Activated naive CD8-positive, alpha-beta T cell (primary cell): ENCODE data around the gene LAMA1.

Experiments used
- H3K27ac Mint-ChIP-seq: one replicate; pipeline ENCODE4 v1.8.0; 2021; ENCODE audit warnings: mixed read lengths
- H3K27me3 Mint-ChIP-seq: one replicate; pipeline ENCODE4 v1.8.0; 2021; ENCODE audit warnings: mixed read lengths
- H3K36me3 Mint-ChIP-seq: one replicate; pipeline ENCODE4 v1.8.0; 2021; ENCODE audit warnings: mixed read lengths
- H3K4me1 Mint-ChIP-seq: one replicate; pipeline ENCODE4 v1.8.0; 2021; ENCODE audit warnings: low read depth, mixed read lengths
- H3K4me3 Mint-ChIP-seq: one replicate; pipeline ENCODE4 v1.8.0; 2021; ENCODE audit warnings: mild to moderate bottlenecking, mixed read lengths
- H3K9me3 Mint-ChIP-seq: one replicate; pipeline ENCODE4 v1.8.0; 2021; ENCODE audit warnings: low read depth, mixed read lengths

LAMA1 gene

DNA sequence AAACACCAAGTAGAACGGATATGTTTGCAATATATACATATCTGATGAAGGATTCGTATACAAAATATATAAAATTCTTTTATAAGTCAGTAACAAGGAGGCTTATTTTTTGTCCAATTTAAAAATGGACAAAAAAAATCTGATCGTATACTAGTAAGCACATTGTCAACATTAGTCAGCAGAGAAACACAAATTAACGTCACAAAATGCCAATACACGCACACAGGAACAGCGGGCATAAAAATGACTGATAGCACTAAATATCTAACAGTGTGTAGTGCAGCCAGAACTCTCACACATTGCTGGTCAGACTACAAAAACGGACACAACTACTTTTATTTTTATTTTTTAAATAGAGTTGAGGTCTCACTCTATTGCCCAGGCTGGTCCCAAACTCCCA is 69.5 kb downstream of the LAMA1 start:
- H3K27me3 Mint-ChIP-seq = no peaks in the 10 kb centered on the region
- H3K4me3 Mint-ChIP-seq = no peak overlapping the region
- no peaks in the 10 kb centered on the region for H3K36me3 Mint-ChIP-seq
- H3K27ac Mint-ChIP-seq = no peak overlapping the region
- H3K4me1 Mint-ChIP-seq = no peaks in the 10 kb centered on the region
- H3K9me3 Mint-ChIP-seq = no peaks in the 10 kb centered on the region

DNA sequence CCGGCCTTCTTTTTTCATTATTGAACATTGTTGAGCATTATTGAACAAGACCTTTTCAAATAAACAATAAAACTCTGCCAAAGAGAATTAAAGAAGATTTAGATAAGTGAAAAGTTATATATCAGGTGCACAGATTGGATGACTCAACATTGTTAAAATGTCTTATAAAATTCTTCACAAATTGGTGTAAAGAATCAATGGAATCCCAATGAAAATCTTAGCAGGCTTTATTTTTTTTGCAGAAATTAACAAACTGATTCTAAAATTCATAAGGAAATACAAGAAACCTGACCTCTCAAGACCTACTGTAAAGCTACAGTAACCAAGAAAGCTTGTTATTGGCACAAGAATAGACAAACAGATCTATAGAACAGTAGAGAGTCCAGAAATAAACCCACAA is 70.3 kb downstream of the LAMA1 start:
- Mint-ChIP-seq H3K27me3 (no peaks in the 10 kb centered on the region), H3K27ac (no peak overlapping the region)

DNA sequence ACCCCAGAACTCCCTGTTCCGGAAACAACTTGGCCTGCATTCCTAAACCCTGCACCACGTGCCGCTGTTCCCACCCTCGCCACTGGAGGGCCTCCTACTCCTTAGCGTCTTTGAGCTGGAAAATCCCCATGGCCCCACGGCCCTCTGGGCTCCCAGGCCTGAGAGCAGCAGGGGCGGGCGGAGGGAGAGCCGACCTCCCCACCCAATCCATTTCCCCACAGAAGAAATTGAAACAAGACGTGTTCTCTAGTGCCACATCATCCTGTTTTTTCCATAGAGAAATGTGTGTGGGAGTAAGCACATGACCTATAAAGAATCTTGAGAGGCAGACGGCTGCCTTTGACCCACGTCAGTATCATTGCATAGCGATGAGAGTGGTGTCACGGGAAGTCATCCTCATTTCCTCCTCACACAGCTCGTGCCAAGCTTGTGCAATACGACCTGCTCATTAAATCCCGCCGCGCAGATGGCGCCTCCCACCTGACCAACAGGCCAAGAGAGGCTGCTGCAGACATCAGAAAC is 79.2 kb downstream of the LAMA1 start:
- no peak overlapping the region for H3K4me3 Mint-ChIP-seq
- H3K9me3 Mint-ChIP-seq = peaks cover 5% of the 10 kb centered on the region
- no peak overlapping the region for H3K27ac Mint-ChIP-seq
- H3K4me1 Mint-ChIP-seq = no peaks in the 10 kb centered on the region
- no peaks in the 10 kb centered on the region for H3K36me3 Mint-ChIP-seq
- H3K27me3 Mint-ChIP-seq = peaks cover 2% of the 10 kb centered on the region

More for the DNA sequence above, 70.3 kb downstream of the LAMA1 start:
- Mint-ChIP-seq H3K36me3 (no peaks in the 10 kb centered on the region), H3K9me3 (no peaks in the 10 kb centered on the region), H3K4me3 (no peak overlapping the region), H3K4me1 (no peaks in the 10 kb centered on the region)

DNA sequence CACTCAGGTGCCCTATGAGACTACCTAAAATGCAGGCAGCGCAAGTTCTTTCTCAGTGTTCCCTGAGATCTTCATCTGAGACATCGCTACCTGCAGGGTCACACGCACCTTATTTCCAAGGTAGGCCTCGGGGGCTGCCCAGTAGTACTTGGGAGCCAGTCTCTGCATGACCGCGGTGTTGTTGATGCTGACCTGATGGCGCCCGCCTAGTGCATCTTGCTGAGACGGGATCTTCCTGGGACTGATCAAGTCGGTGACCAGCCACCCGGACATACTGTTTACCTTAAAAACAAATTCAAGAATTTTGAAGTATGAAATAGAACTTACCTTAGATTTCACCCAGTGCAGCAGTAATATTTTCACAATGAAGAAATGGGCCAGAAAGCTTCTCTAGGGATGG is 80.1 kb downstream of the LAMA1 start:
- H3K9me3 Mint-ChIP-seq = peaks cover 5% of the 10 kb centered on the region
- H3K36me3 Mint-ChIP-seq = no peaks in the 10 kb centered on the region
- H3K27me3 Mint-ChIP-seq = peaks cover 2% of the 10 kb centered on the region

DNA sequence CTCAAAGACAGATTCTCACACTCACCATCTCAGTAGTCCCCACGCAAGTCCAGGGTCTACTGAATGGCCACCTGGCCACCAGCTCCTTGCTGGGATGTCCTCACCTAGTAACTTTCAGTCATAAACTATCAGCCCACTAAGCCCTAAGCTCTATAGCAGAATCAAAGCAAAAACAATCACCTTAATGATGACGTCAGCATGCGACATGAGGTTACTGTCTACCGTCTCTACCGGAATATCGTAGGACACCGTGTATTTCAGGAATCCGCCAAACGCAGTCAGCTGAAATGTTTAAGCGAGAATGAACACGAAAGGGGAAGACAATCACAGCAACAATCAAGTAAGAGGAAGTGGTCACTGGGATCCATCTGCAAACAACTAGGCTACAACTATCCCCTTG is 81.8 kb downstream of the LAMA1 start:
- Mint-ChIP-seq H3K9me3 (peaks cover 3% of the 10 kb centered on the region), H3K4me3 (no peak overlapping the region), H3K27me3 (peaks cover 2% of the 10 kb centered on the region), H3K36me3 (no peaks in the 10 kb centered on the region), H3K27ac (no peak overlapping the region), H3K4me1 (no peaks in the 10 kb centered on the region)

More for the DNA sequence above, 80.1 kb downstream of the LAMA1 start:
- H3K4me3 Mint-ChIP-seq = no peak overlapping the region
- no peaks in the 10 kb centered on the region for H3K4me1 Mint-ChIP-seq
- H3K27ac Mint-ChIP-seq = no peak overlapping the region

DNA sequence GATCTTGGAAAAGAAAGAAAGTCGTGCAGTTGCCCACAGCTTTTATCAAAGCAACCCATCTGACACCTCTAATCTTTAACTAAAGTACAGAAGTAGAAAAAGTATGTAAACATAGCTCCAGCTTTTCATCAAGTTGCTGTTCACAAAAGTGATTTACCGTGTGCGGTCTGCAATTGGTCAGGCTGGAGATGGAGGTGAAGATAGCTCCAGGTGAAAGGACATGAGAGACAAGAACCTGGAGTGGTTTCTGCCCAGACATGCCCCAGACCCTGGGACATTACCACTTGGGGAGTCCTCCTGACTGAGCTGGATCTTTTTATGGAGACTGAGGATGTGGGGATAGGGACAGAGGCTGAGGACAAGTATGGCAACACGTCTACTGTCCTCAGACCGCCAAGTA is 82.7 kb downstream of the LAMA1 start:
- no peaks in the 10 kb centered on the region for H3K36me3 Mint-ChIP-seq
- H3K9me3 Mint-ChIP-seq = no peaks in the 10 kb centered on the region
- no peak overlapping the region for H3K4me3 Mint-ChIP-seq
- peaks cover 2% of the 10 kb centered on the region for H3K27me3 Mint-ChIP-seq
- H3K4me1 Mint-ChIP-seq = no peaks in the 10 kb centered on the region
- H3K27ac Mint-ChIP-seq = no peak overlapping the region

DNA sequence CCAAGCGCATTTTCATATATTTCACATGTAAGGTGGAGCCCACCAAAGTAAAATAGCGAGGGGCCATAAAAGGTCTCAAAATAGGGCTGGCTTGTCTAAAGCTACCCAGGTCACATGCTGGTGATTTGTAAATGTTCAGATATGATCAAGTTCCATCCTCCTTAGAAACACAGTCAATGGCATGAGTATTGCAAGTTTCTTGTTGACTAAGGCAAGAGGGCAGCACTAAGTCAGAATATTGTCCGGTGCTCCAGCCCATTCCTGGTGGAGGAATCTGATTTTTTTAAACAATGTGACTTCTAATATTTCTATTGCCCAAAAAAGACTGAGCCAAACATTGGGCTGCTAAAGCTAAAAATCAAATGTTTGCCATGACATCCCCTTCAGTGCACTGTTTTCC is 85.1 kb downstream of the LAMA1 start:
- no peak overlapping the region for H3K4me3 Mint-ChIP-seq

DNA sequence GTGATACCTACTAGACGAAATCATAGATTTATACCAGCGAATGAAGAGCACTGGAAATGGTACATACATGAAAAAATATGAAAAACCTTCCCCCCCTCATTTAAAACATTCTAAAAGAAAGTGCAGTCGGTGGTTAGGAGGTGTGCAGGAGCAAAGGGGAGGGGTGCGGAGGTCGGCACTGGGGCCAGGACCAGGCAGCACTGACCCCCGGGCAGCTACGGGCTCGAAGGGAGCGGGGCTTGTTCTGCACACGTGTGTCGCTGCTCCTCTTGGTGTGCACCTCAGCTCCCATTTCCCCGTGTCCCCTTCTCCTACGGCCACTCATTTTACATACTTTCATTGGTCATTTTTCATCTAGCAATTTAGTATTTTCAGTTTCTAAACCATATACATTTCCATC is 89.0 kb downstream of the LAMA1 start:
- H3K36me3 Mint-ChIP-seq = no peaks in the 10 kb centered on the region
- no peaks in the 10 kb centered on the region for H3K4me1 Mint-ChIP-seq
- no peaks in the 10 kb centered on the region for H3K9me3 Mint-ChIP-seq
- no peak overlapping the region for H3K27ac Mint-ChIP-seq
- H3K4me3 Mint-ChIP-seq = no peak overlapping the region
- H3K27me3 Mint-ChIP-seq = no peaks in the 10 kb centered on the region

More for the DNA sequence above, 85.1 kb downstream of the LAMA1 start:
- Mint-ChIP-seq H3K27ac (no peak overlapping the region), H3K36me3 (no peaks in the 10 kb centered on the region), H3K9me3 (no peaks in the 10 kb centered on the region), H3K27me3 (peaks cover 2% of the 10 kb centered on the region), H3K4me1 (no peaks in the 10 kb centered on the region)

DNA sequence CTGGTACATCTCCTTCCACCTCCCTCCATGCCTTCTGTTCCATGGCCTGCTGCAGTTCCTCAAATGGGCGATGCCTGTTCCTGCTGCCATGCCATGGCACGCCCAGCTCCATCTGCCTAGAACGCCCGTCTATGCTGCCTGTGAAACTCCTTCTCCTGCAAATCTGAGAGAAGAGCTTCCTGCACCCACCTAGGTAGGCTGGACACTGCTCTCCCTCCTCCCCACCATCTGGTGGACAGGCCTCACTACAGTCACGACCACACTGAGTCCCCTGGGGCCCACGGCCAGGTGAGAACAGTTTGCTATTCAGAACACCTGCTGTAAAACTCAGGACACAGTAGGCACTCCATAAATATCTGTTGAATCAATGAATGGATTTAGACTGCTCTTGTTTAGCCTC is 92.4 kb downstream of the LAMA1 start:
- Mint-ChIP-seq H3K4me3 (no peak overlapping the region), H3K27ac (no peak overlapping the region), H3K36me3 (no peaks in the 10 kb centered on the region), H3K4me1 (no peaks in the 10 kb centered on the region), H3K27me3 (no peaks in the 10 kb centered on the region), H3K9me3 (no peaks in the 10 kb centered on the region)

DNA sequence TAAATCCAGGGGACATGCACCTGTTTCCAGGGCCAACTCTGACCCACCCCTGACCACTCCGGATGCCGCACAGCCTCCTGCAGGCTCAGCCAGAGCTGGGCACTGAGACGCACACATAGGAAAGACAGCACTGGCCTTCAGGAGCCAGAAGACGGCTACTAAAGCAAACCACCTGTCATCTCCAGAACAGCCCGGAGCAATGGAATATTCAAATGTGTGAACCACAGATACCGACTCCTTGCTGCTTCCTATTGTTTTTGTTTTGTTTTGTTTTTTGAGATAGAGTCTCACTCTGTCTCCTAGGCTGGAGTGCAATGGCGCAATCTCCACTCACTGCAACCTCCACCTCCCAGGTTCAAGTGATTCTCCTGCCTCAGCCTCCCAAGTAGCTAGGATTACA is 94.0 kb downstream of the LAMA1 start:
- no peak overlapping the region for H3K27ac Mint-ChIP-seq
- H3K9me3 Mint-ChIP-seq = no peaks in the 10 kb centered on the region
- no peaks in the 10 kb centered on the region for H3K27me3 Mint-ChIP-seq
- no peaks in the 10 kb centered on the region for H3K36me3 Mint-ChIP-seq
- no peaks in the 10 kb centered on the region for H3K4me1 Mint-ChIP-seq
- H3K4me3 Mint-ChIP-seq = no peak overlapping the region

DNA sequence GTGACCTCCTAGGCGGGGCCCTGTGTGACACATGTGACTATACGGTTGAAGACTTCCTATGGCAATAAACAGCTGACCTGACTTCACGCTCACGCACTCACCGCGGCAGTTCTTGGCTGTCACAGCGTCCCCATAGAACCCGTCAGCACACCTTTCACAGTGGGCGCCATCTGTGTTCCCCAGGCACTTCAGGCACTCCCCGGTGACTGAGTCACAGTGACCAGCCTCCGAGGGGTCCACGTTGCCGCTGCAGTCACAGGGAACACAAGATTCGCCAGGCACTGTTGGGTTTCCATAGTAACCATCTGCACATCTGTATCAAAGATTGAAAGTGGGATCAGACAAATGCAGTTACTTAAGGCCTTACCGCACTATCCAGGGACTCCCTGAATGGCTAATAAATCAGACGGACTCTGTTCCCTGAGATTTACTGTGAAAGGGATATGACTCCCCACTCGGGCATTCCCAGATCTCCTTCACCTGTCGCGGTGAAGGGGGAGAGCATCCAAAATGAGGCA is 94.5 kb downstream of the LAMA1 start:
- no peaks in the 10 kb centered on the region for H3K9me3 Mint-ChIP-seq
- H3K4me1 Mint-ChIP-seq = no peaks in the 10 kb centered on the region
- H3K27me3 Mint-ChIP-seq = no peaks in the 10 kb centered on the region
- no peaks in the 10 kb centered on the region for H3K36me3 Mint-ChIP-seq
- H3K27ac Mint-ChIP-seq = no peak overlapping the region
- no peak overlapping the region for H3K4me3 Mint-ChIP-seq

DNA sequence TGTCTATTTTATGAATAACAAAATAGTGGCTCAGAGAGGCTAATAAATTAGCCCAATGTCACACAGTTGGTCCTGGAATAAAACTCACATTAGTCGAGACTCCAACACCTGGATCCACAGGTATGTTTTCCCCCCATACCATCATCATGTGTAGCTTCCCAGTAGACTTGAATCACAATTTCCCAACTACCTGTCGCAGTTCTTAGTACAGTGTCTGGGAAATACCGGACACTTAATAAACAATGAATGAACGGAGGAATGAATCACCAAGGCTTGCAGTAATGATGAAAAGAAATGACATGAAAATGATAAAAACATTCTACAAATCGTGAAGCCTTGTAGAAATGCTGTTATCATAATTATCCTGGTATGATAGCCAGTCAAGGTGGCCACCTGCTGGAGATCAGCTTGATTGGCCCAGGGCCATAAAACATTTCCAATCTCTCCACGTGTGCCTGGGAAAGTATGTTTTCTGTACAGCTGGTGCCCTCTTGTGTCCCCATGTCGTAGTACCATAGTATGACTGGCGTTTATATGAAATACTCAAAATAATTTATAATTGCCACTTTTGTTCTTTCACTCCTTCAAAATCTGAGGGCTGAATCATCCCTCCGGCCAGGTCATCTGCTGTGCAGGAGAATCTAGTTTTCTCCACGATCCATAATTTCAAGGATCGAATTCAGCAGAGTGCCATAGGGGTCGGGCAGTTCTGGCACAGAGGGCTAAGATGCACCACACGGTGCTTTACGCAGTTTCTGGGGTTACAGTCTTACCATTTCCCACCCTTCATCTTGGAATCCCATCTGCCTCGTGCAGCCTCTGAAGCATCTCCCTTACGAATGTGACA is 95.4 kb downstream of the LAMA1 start:
- no peak overlapping the region for H3K4me3 Mint-ChIP-seq
- no peaks in the 10 kb centered on the region for H3K36me3 Mint-ChIP-seq
- no peaks in the 10 kb centered on the region for H3K27me3 Mint-ChIP-seq
- H3K4me1 Mint-ChIP-seq = no peaks in the 10 kb centered on the region
- no peak overlapping the region for H3K27ac Mint-ChIP-seq
- H3K9me3 Mint-ChIP-seq = no peaks in the 10 kb centered on the region

DNA sequence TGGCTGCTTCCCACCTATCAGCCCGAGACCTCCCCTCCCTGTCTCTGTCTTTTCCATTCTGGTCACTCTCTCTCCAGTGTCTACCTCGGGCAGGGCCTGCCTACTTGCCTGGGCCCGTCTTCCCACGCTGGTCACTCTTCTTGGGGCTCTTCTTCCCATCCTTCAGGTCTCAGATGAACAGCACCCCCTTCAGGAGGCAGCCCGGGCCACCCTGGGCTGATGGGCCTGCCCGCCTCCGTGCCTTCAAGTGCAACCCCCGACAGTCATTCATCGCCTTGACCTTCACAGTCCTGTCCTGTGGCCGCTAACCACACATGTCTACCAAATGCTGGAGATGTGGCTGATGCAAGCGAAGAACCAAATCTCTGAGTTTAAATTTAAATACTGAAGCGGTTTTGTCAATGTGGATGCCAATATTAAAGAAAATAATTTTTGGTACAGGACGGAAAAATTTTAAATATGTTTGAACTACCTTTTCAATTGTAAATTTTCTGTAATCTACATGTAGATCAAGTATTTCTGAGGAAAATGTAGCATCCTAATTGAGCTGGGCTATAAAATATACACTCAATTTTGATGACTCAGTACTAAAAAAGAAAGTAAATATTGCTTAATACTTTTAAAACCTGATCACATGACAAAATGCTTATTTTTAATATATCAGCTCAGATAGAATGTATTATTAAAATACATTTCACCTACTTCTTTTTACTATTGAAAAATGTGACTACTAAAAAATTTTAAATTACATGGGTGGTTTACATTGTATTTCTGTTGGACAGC is 96.4 kb downstream of the LAMA1 start:
- H3K36me3 Mint-ChIP-seq = no peaks in the 10 kb centered on the region
- H3K9me3 Mint-ChIP-seq = no peaks in the 10 kb centered on the region
- no peaks in the 10 kb centered on the region for H3K4me1 Mint-ChIP-seq
- no peaks in the 10 kb centered on the region for H3K27me3 Mint-ChIP-seq
- no peak overlapping the region for H3K27ac Mint-ChIP-seq
- H3K4me3 Mint-ChIP-seq = no peak overlapping the region

DNA sequence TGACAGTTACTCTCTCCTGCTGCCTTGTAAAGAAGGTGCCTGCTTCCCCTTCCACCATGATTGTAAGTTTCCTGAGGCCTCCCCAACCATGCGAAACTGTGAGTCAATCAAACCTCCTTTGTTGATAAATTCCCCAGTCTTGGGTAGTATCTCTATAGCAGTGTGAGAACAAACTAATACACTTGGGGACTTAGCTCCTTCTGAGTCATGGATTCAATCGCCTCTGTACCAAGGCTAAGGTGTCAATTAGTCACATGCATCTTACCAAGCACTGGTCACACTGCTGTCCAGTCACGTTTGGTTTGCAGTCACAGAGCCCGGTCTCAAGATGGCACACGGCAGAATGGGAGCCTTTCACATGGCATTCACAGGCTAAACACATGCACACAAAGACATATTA is 100.6 kb downstream of the LAMA1 start:
- no peak overlapping the region for H3K4me3 Mint-ChIP-seq
- H3K27ac Mint-ChIP-seq = no peak overlapping the region
- no peaks in the 10 kb centered on the region for H3K27me3 Mint-ChIP-seq
- H3K4me1 Mint-ChIP-seq = no peaks in the 10 kb centered on the region
- no peaks in the 10 kb centered on the region for H3K9me3 Mint-ChIP-seq
- H3K36me3 Mint-ChIP-seq = no peaks in the 10 kb centered on the region

DNA sequence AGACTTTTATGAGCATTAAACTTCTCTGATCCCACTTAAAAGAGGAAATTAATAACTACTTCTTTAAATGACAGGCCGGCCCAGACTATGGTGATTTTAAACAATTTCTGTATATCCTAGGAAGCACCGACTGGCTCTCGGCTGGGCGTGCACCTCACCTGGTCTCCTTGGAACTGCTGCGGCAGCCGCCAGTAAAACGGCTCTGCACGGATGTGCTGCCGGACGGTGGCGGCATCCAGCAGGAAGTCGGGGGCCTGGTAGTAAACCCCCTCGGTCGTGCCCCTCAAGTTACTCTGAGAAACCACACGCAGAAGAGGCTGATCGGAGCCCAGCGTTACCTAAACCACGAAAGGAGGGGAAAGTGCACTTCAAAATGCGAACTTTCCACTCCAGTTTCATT is 106.5 kb downstream of the LAMA1 start:
- no peaks in the 10 kb centered on the region for H3K9me3 Mint-ChIP-seq
- H3K4me3 Mint-ChIP-seq = no peak overlapping the region
- H3K27ac Mint-ChIP-seq = no peak overlapping the region
- H3K4me1 Mint-ChIP-seq = no peaks in the 10 kb centered on the region
- H3K36me3 Mint-ChIP-seq = no peaks in the 10 kb centered on the region
- H3K27me3 Mint-ChIP-seq = no peaks in the 10 kb centered on the region
